A549 (cell line): ENCODE measurements around the gene SLC25A17. TPM values are rescaled to one million over a fixed set of nuclear protein-coding genes. Genes with fewer than 3 reads are reported as not detected.

Source experiments
- ATAC-seq, 2 experiments: fragments of 200-7000 bp in 1 of 2; fragments of >200 bp in 1 of 2; cut with Nextera tagmentation in 1 of 2; cut with Tn5 transposase in 1 of 2; 3 replicates each; pipeline versions ENCODE4 v1.8.0 to v1.9.1; 2018 to 2020; ENCODE audit warnings: mild to moderate bottlenecking in 1 of 2, moderate library complexity in 1 of 2
- CTCF ChIA-PET: fragments of 300-600 bp; sonication (Branson Sonifier 250); formaldehyde crosslinking; extraction: SDS; loops from one replicate; lab custom pipeline; 2021; ENCODE audit warnings: antibody characterized with exemption, inconsistent platforms; lab: Yijun Ruan, JAX
- POLR2A ChIA-PET: fragments of 350-600 bp; formaldehyde crosslinking; extraction: SDS; loops from one replicate; lab custom pipeline; 2021; ENCODE audit warnings: antibody characterized with exemption, inconsistent platforms; lab: Yijun Ruan, JAX
- DNase-seq, 2 experiments: peaks; one replicate each; pipeline versions ENCODE4 v3.0.0 to v3.0.0-alpha.2; 2011 to 2016; ENCODE audit warnings: low read depth in 1 of 2, low spot score in 1 of 2
- FAIRE-seq: peaks from 2 replicates; lab custom pipeline; 2011; peaks lifted over from hg19 to GRCh38; lab: Jason Lieb, UNC
- H3K27ac ChIP-seq, 2 experiments: fragments of >200 bp; sonication (Bioruptor Twin); formaldehyde crosslinking; 3 replicates each; pipeline ENCODE4 v1.5.1; 2016 to 2017
- H3K4me1 ChIP-seq: fragments of >200 bp; sonication (Bioruptor Twin); formaldehyde crosslinking; 3 replicates; pipeline ENCODE4 v1.6.1; 2016
- H3K4me2 ChIP-seq: fragments of >200 bp; sonication (Bioruptor Twin); formaldehyde crosslinking; 3 replicates; pipeline ENCODE4 v1.6.1; 2016
- H3K4me3 ChIP-seq: fragments of >200 bp; sonication (Bioruptor Twin); formaldehyde crosslinking; 3 replicates; pipeline ENCODE4 v1.5.1; 2016
- H3K9me3 ChIP-seq: fragments of >200 bp; sonication (Bioruptor Twin); formaldehyde crosslinking; 3 replicates; pipeline ENCODE4 v1.6.1; 2016
- BCL3 ChIP-seq: fragments of >200 bp; sonication (Bioruptor Twin); formaldehyde crosslinking; IDR thresholded peaks from 3 replicates; pipeline ENCODE4 v1.6.1; 2016
- CEBPB ChIP-seq, 2 experiments: fragments of >200 bp in 1 of 2; sonication (Bioruptor Twin) in 1 of 2; formaldehyde crosslinking in 1 of 2; IDR thresholded peaks; 2 replicates each; pipeline ENCODE4 v1.6.1; 2012 to 2016
- FOXS1 ChIP-seq: fragments of 250-450 bp; sonication (Bioruptor Pico); IDR thresholded peaks from 2 replicates; pipeline ENCODE4 v1.5.0; 2020; ENCODE audit warnings: mild to moderate bottlenecking, moderate library complexity
- HDAC2 ChIP-seq: fragments of 200-600 bp; sonication (generic); IDR thresholded peaks from 2 replicates; pipeline ENCODE4 v1.6.1; 2016
- HMGXB4 ChIP-seq: fragments of 250-450 bp; sonication (Bioruptor Pico); IDR thresholded peaks from 2 replicates; pipeline ENCODE4 v1.5.0; 2021; ENCODE audit warnings: mild to moderate bottlenecking, moderate library complexity, borderline replicate concordance
- HOXB5 ChIP-seq: fragments of 250-450 bp; sonication (Bioruptor Pico); IDR thresholded peaks from 2 replicates; pipeline ENCODE4 v1.5.0; 2020; ENCODE audit warnings: mild to moderate bottlenecking, moderate library complexity
- JUNB ChIP-seq: fragments of >200 bp; sonication (Bioruptor Twin); formaldehyde crosslinking; IDR thresholded peaks from 2 replicates; pipeline ENCODE4 v1.6.1; 2016
- KDM5A ChIP-seq: fragments of 200-600 bp; sonication (generic); IDR thresholded peaks from 2 replicates; pipeline ENCODE4 v1.6.1; 2016; ENCODE audit warnings: antibody characterized with exemption, mild to moderate bottlenecking
- MAX ChIP-seq: IDR thresholded peaks from 2 replicates; pipeline ENCODE4 v1.6.1; 2012
- MAZ ChIP-seq: fragments of 150-350 bp; IDR thresholded peaks from 2 replicates; pipeline ENCODE4 v1.6.1; 2014; ENCODE audit warnings: antibody characterized with exemption, low read depth, low read length, borderline replicate concordance
- PBX3 ChIP-seq: IDR thresholded peaks from 2 replicates; pipeline ENCODE4 v1.6.1; 2012
- RAD21 ChIP-seq, 2 experiments: fragments of >200 bp in 1 of 2; sonication (Bioruptor Twin) in 1 of 2; formaldehyde crosslinking in 1 of 2; IDR thresholded peaks in 1 of 2; conservative IDR thresholded peaks in 1 of 2; 2 replicates in 1 of 2; 3 replicates in 1 of 2; pipeline ENCODE4 v1.6.1; 2012 to 2018; ENCODE audit warnings: inconsistent platforms in 1 of 2
- RNF2 ChIP-seq: fragments of 200-600 bp; sonication (generic); IDR thresholded peaks from 2 replicates; pipeline ENCODE4 v1.6.1; 2016; ENCODE audit warnings: low read depth, mild to moderate bottlenecking, antibody characterized with exemption, moderate library complexity, borderline replicate concordance
- SMC3 ChIP-seq: fragments of >200 bp; sonication (Bioruptor Twin); formaldehyde crosslinking; IDR thresholded peaks from 3 replicates; pipeline ENCODE4 v1.6.1; 2018; ENCODE audit warnings: inconsistent platforms
- TFCP2L1 ChIP-seq: fragments of 250-450 bp; sonication (Bioruptor Pico); IDR thresholded peaks from 2 replicates; pipeline ENCODE4 v1.5.0; 2021; ENCODE audit warnings: mild to moderate bottlenecking
- TP53 ChIP-seq: fragments of 250-450 bp; sonication (Bioruptor Pico); IDR thresholded peaks from 2 replicates; pipeline ENCODE4 v1.5.0; 2021; ENCODE audit warnings: mild to moderate bottlenecking, moderate library complexity
- ZFP36 ChIP-seq: fragments of 450-650 bp; IDR thresholded peaks from 2 replicates; pipeline ENCODE4 v1.6.1; 2014; ENCODE audit warnings: borderline replicate concordance; ENCODE audit not compliant: partially characterized antibody
- ZNF302 ChIP-seq: fragments of 250-450 bp; sonication (Bioruptor Pico); IDR thresholded peaks from 2 replicates; pipeline ENCODE4 v1.9.0; 2021; ENCODE audit warnings: inconsistent platforms, mild to moderate bottlenecking, moderate library complexity
- WGBS: methylation state at CpG from one replicate; pipeline ENCODE4 v1.1.6; 2017; ENCODE audit errors: missing lambda C conversion rate; 5-methylcytosine and 5-hydroxymethylcytosine counted together
- polyA plus RNA-seq, 4 experiments: library from polyadenylated mRNA; depleted of rRNA in 3 of 4; stranded (reverse); fragments of >200 nt; fragmentation: RNase III in 1 of 4; extraction: RNeasy Plus Mini Kit Qiagen cat#74134 plus additional on column Dnase treatment in 1 of 4; gene quantifications; 2 replicates in 3 of 4; 3 replicates in 1 of 4; pipeline ENCODE4 v1.2.3, GENCODE V29; 2011 to 2017
- TF ChIP-seq, protein P1 (sequence below): fragments of 250-450 bp; sonication (Bioruptor Pico); IDR thresholded peaks from 2 replicates; pipeline ENCODE4 v1.5.0; 2020; ENCODE audit warnings: low read depth, mild to moderate bottlenecking, moderate library complexity
- TF ChIP-seq, protein P2 (sequence below): fragments of 450-650 bp; IDR thresholded peaks from 2 replicates; pipeline ENCODE4 v1.6.1; 2014; ENCODE audit warnings: antibody characterized with exemption
- TF ChIP-seq, protein P3 (sequence below): IDR thresholded peaks from 2 replicates; pipeline ENCODE4 v1.6.1; 2012; ENCODE audit warnings: low read depth, borderline replicate concordance

Gene SLC25A17
- polyA plus RNA-seq, 2 of the 4 experiments (the other 2 are of a cell fraction), result 19.9 to 33.7 TPM

DNA sequence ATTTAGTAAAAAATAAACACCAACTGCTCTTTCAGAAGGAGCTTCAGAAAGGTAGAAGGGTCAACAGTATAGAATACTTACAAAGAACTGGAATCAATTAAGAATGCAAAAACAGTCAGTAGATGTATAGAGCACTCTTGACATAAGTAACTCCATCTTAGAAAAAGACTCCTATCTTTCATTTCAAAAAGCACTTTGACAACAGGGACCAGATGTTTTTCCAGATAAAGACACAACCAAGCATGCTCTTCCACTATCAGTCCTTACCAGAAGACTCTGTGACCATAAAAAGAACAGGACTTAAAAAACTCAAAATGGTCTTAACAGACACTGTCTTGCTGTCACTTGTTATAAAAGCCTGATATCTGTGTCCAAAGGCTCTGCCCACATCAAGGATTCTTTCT, 5.2 kb downstream of the SLC25A17 start:
- Histone ChIP-seq H3K4me3 (no peak overlapping the region), H3K9me3 (no peaks in the 10 kb centered on the region), H3K4me2 (no peak overlapping the region), H3K27ac (no peak overlapping the region), H3K4me1 (peaks cover 15% of the 10 kb centered on the region; the same call in 2 of the 3 replicates)
- FAIRE-seq (no peak), DNase-seq (no peak), ATAC-seq (no peak)
- CTCF ChIA-PET, result no interaction called here
- POLR2A ChIA-PET, result no interaction called here
- TF ChIP-seq MAX (no peak), ZNF302 (CRISPR knock-in tag) (no peak), CEBPB (IDR thresholded peaks at IDR 0.05) (no peak), RNF2 (no peak), RAD21 (conservative IDR thresholded peaks at IDR 0.05 in 1 of 2, IDR thresholded peaks at IDR 0.05 in 1 of 2) (no peak), HDAC2 (no peak), JUNB (no peak), TP53 (CRISPR knock-in tag) (no peak), BCL3 (no peak), HMGXB4 (no peak)
- TF ChIP-seq, protein P1, sequence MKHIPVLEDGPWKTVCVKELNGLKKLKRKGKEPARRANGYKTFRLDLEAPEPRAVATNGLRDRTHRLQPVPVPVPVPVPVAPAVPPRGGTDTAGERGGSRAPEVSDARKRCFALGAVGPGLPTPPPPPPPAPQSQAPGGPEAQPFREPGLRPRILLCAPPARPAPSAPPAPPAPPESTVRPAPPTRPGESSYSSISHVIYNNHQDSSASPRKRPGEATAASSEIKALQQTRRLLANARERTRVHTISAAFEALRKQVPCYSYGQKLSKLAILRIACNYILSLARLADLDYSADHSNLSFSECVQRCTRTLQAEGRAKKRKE (CRISPR knock-in tag), result no peak
- TF ChIP-seq, protein P2, sequence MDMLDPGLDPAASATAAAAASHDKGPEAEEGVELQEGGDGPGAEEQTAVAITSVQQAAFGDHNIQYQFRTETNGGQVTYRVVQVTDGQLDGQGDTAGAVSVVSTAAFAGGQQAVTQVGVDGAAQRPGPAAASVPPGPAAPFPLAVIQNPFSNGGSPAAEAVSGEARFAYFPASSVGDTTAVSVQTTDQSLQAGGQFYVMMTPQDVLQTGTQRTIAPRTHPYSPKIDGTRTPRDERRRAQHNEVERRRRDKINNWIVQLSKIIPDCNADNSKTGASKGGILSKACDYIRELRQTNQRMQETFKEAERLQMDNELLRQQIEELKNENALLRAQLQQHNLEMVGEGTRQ, result no peak

DNA sequence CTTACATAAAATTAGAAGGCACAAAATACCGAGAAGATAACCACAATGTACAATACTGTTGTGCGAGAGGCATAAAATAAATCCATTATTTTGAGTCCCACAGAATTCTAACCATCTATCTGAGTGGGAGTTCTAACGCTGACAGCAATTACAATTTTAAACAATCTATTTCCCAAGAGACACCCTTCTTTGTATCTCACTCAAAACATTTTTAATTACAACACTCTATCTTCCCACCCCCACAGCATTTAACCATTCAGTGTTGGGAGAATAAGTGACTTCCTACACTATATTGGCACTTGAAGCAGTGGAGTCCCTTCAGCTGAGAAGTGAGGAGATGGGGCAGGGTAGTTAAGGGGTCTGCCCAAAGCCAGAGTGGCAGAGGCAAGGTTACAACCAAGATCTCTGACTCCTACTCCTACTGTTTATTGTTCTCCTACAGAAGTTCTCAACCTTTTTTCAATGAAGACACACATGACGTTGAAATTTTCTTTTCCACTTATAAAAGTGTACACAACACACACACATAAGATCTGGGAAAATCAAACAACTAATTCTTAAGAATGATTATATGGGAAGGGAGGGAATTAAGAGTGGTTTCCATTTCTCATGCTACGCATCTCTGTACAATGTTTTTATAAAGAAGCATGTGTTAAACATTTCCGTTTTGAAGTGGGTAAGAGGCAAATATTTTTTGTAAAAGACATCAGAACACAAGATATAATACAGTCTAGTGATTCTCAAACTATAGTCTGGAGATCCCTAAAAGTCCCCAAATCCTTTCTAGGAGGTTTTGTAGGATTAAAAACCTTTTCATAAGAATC, 10.9 kb downstream of the SLC25A17 start:
- FAIRE-seq (no peak), ATAC-seq (no peak), DNase-seq (no peak)
- Histone ChIP-seq H3K4me1 (0 out of 3 replicates have a peak, but pooled peaks cover 4% of the 10 kb centered on the region), H3K4me2 (no peak overlapping the region), H3K4me3 (no peak overlapping the region), H3K9me3 (no peaks in the 10 kb centered on the region)
- POLR2A ChIA-PET, result no interaction called here
- 73% methylated on average over 6 of the region's 6 CpGs for WGBS
- TF ChIP-seq PBX3, result no peak
- TF ChIP-seq, all 56 proteins: peak for 0
- no peak overlapping the region for H3K27ac ChIP-seq
- CTCF ChIA-PET, result interaction anchor here (0.6 kb wide), 1 partner anchor 335 kb away, joined by 3 read pairs; no protein-coding TSS in a partner anchor

DNA sequence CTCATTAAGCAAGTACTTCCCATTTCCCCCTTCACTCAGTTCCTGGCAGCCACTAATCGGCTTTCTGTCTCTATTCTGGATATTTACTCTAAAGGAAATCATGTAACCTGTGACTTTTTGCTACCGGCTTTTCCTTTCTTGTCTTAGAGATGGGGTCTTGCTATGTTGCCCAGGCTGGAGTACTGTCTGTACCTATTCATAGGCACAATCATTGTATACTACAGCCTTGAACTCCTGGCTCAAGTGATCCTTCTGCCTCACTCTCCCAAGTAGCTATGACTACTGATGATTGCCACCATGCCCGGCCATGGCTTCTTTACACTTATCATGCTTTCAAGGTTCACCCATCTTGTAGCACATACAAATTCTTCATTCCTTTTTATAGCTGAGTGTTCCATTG, 12.4 kb downstream of the SLC25A17 start:
- TF ChIP-seq MAZ (no peak), TFCP2L1 (no peak), HOXB5 (CRISPR knock-in tag) (no peak), KDM5A (no peak), ZFP36 (no peak), FOXS1 (no peak), CEBPB (IDR thresholded peaks at IDR 0.05) (no peak), MAX (no peak), SMC3 (no peak)
- TF ChIP-seq, protein P3, sequence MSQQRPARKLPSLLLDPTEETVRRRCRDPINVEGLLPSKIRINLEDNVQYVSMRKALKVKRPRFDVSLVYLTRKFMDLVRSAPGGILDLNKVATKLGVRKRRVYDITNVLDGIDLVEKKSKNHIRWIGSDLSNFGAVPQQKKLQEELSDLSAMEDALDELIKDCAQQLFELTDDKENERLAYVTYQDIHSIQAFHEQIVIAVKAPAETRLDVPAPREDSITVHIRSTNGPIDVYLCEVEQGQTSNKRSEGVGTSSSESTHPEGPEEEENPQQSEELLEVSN, result no peak
- ChIA-PET POLR2A (no interaction called here), CTCF (no interaction called here)
- Histone ChIP-seq H3K4me1 (0 out of 3 replicates have a peak, but pooled peaks cover 4% of the 10 kb centered on the region), H3K4me2 (no peak overlapping the region), H3K9me3 (no peaks in the 10 kb centered on the region), H3K4me3 (no peak overlapping the region), H3K27ac (no peak overlapping the region)
- ATAC-seq, result no peak
- 88% methylated on average over 3 of the region's 3 CpGs for WGBS
- DNase-seq, result no peak
- FAIRE-seq, result no peak
